Urinary bladder (tissue), 4 donors: ENCODE measurements around the gene EPHB4. TPM values are rescaled to one million over a fixed set of nuclear protein-coding genes. Genes with fewer than 3 reads are reported as not detected.
"Not testable (repeated sequence)": the region's sequence is repeated elsewhere in the genome, so short reads cannot be mapped to it uniquely, and the experiment has no call there.

Experiments used
- DNase-seq: peaks from one replicate; pipeline ENCODE4 v3.0.0-alpha.2; 2015; ENCODE audit errors: extremely low spot score
- H3K27ac ChIP-seq: one replicate; pipeline ENCODE4 v1.5.1; 2013; ENCODE audit warnings: low read depth, mild to moderate bottlenecking, moderate library complexity
- H3K36me3 ChIP-seq: one replicate; pipeline ENCODE4 v1.6.1; 2013; ENCODE audit warnings: mild to moderate bottlenecking, moderate library complexity; ENCODE audit not compliant: insufficient read depth
- H3K4me1 ChIP-seq: one replicate; pipeline ENCODE4 v1.6.1; 2013; ENCODE audit warnings: mild to moderate bottlenecking, moderate library complexity; ENCODE audit not compliant: insufficient read depth
- H3K4me3 ChIP-seq: one replicate; pipeline ENCODE4 v1.5.1; 2013; ENCODE audit warnings: low read depth, low read length
- WGBS: extraction: QIAGEN DNeasy Blood & Tissue Kit; methylation state at CpG from one replicate; pipeline ENCODE4 v1.1.7; 2013; 5-methylcytosine and 5-hydroxymethylcytosine counted together
- polyA plus RNA-seq: library from polyadenylated mRNA; stranded (reverse); fragments of 200-250 nt; gene quantifications from one replicate; pipeline ENCODE4 v1.2.3, GENCODE V29; 2013
- total RNA-seq: library from RNA; depleted of rRNA; stranded (reverse); fragments of >200 nt; gene quantifications from one replicate; pipeline ENCODE4 v1.2.3, GENCODE V29; 2014
- donor health status: healthy with polysubstance abuse.
- donor health status: healthy.

The EPHB4 gene
- total and polyA plus RNA-seq, 2 donors: 53.1 to 70.6 TPM

DNA sequence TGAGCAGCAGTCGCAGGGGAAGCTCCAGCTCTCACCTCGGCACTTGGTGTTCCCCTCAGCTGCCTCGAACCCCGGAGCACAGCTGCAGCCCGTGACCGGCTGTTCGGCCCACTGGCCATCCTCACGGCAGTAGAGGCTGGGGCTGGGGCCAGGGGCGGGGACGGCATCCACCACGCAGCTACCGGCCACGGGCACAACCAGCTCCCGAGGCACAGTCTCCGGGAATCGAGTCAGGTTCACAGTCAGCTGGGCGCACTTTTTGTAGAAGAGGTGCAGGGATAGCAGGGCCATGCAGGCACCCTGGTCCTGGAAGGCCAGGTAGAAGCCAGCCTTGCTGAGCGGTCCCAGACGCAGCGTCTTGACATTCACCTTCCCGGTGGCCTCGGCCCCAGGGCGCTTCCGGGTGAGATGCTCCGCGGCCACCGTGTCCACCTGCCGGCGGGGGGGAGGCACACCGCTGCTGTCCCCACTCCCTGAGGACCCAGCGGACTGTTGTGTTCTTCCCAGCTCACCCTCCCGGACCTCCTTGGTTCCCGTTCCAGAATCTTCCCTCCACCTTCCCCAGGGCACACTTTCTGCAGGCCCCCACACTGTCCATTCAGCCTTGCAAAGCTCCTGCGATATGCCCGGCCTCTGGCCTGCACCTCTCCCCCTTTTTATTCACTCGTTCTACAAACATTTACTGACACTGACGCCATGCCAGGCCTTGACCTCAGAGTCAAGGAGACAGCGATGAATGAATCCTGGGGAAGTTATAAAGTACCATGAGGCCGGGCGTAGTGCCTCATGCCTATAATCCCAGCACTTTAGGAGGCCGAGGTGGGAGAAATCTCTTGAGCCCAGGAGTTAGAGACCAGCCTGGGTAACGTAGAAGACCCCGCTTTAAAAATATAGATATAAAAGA lies 4.8 kb downstream of the EPHB4 start:
- no peak for DNase-seq
- Histone ChIP-seq H3K36me3 (no peaks in the 10 kb centered on the region), H3K4me1 (no peaks in the 10 kb centered on the region), H3K4me3 (no peak overlapping the region), H3K27ac (no peak overlapping the region)
- WGBS: 93% methylated on average over 43 of the region's 43 CpGs

- Histone ChIP-seq H3K27ac (no peak overlapping the region), H3K4me1 (no peaks in the 10 kb centered on the region), H3K36me3 (peaks cover 3% of the 10 kb centered on the region), H3K4me3 (no peak overlapping the region)
- 95% methylated on average over 23 of the region's 23 CpGs for WGBS
- DNase-seq: no peak
Observed at GRCh38 chr7:100819586-100819985, 7.7 kb downstream of the EPHB4 start.

- 83% methylated on average over 6 of the region's 6 CpGs for WGBS
Observed at GRCh38 chr7:100818825-100819224, 8.5 kb downstream of the EPHB4 start.

GRCh38 chr7:100818366-100818765 lies 9.0 kb downstream of the EPHB4 start:
- DNase-seq: no peak
- WGBS: 93% methylated on average over 9 of the region's 9 CpGs
- H3K36me3 ChIP-seq: peaks cover 3% of the 10 kb centered on the region

More at GRCh38 chr7:100818825-100819224, 8.5 kb downstream of the EPHB4 start:
- no peaks in the 10 kb centered on the region for H3K4me1 ChIP-seq
- H3K27ac ChIP-seq: no peak overlapping the region
- H3K36me3 ChIP-seq: peaks cover 3% of the 10 kb centered on the region
- no peak for DNase-seq
- H3K4me3 ChIP-seq: no peak overlapping the region

DNA sequence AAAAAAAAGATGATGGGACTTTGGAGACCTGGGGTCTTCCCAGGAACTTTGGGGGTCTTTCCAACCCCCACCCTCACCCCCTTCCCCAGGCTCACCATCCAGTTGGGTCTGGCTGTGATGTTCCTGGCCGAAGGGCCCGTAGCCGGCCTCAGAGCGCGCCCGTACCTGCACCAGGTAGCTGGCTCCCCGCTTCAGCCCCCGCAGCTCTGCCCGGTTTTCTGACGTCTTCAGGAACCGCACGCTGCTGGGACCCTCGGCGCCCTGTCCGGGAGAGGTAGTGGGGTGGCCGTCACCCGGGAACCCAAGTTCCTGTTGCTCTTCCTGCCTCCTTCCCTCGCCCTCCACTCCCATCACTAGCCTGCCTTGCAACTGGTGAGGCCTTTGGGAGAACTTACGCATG lies 10.2 kb downstream of the EPHB4 start:
- WGBS: 95% methylated on average over 19 of the region's 19 CpGs
- Histone ChIP-seq H3K36me3 (peaks cover 3% of the 10 kb centered on the region), H3K4me1 (no peaks in the 10 kb centered on the region), H3K27ac (no peak overlapping the region), H3K4me3 (no peak overlapping the region)
- no peak for DNase-seq

More at GRCh38 chr7:100818366-100818765, 9.0 kb downstream of the EPHB4 start:
- Histone ChIP-seq H3K4me3 (no peak overlapping the region), H3K27ac (no peak overlapping the region), H3K4me1 (no peaks in the 10 kb centered on the region)

GRCh38 chr7:100816515-100816914 lies 10.8 kb downstream of the EPHB4 start:
- not testable (repeated sequence) for H3K4me1 ChIP-seq, H3K4me3 ChIP-seq, DNase-seq, H3K36me3 ChIP-seq, H3K27ac ChIP-seq
- WGBS: 97% methylated on average over 16 of the region's 16 CpGs

GRCh38 chr7:100812729-100813128 lies 14.6 kb downstream of the EPHB4 start:
- H3K4me3 ChIP-seq: no peak overlapping the region
- WGBS: 95% methylated on average over 22 of the region's 22 CpGs
- H3K36me3 ChIP-seq: peaks cover 6% of the 10 kb centered on the region
- DNase-seq: no peak
- H3K4me1 ChIP-seq: no peaks in the 10 kb centered on the region
- H3K27ac ChIP-seq: no peak overlapping the region

DNA sequence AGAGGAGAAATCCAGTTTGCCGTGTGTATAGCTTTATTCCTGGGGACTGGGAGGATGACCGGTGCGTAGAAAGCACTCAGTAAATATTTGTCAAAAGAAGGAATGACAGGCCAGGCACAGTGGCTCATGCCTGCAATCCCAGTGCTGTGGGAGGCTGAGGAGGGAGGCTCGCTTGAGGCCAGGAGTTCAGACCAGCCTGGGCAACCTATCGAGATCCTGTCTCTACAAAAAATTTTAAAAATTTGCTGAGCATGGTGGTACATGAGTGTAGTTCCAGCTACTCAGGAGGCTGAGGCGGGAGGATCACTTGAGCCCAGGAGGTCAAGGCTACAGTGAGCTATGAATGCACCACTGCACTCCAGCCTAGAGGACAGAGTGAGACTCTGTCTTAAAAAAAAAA lies 15.8 kb downstream of the EPHB4 start:
- Histone ChIP-seq H3K4me1 (no peaks in the 10 kb centered on the region), H3K27ac (no peak overlapping the region), H3K36me3 (peaks cover 3% of the 10 kb centered on the region), H3K4me3 (no peak overlapping the region)
- WGBS: 84% methylated on average over 6 of the region's 6 CpGs
- DNase-seq: no peak

- no peak overlapping the region for H3K4me3 ChIP-seq
- peaks cover 3% of the 10 kb centered on the region for H3K36me3 ChIP-seq
- H3K4me1 ChIP-seq: no peaks in the 10 kb centered on the region
- WGBS: 86% methylated on average over 5 of the region's 5 CpGs
- H3K27ac ChIP-seq: no peak overlapping the region
- no peak for DNase-seq
Observed at GRCh38 chr7:100808354-100808875, 18.9 kb downstream of the EPHB4 start.

DNA sequence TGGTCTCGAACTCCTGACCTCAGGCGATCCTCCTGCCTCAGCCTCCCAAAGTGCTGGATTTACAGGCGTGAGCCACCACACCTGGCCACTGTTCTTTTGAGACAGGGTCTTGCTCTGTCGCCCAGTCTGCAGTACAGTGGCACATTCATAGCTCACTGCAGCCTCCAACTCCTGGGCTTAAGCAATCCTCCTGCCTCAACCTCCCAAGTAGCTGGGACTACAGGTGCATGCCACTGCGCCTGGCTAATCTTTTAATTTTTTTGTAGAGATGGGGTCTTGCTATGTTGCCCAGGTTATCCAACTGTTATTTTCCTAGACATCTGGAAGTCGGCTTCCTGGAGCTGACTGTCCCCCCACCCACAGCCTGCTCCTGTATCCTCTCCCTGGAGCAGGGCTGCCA lies 20.4 kb downstream of the EPHB4 start:
- DNase-seq, H3K4me1 ChIP-seq, H3K27ac ChIP-seq, H3K4me3 ChIP-seq, H3K36me3 ChIP-seq: not testable (repeated sequence)
- WGBS: 96% methylated on average over 6 of the region's 6 CpGs

DNA sequence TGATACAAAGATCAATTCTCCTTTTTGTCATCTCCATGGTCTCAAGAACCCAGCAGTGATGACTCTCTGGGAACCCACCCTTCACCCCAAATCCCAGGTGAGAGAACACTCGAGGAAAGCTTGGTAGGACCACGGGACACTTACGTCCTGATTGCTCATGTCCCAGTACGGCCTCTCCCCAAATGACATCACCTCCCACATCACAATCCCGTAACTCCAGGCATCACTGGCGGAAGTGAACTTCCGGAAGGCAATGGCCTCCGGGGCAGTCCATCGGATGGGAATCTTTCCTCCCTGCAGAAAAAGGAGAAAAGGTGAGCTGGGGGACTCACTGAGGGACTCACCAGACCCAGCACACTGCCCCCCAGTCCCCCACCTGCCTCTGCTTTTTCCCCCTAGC lies 21.0 kb downstream of the EPHB4 start:
- DNase-seq: no peak
- Histone ChIP-seq H3K27ac (no peak overlapping the region), H3K4me3 (no peak overlapping the region), H3K4me1 (no peaks in the 10 kb centered on the region), H3K36me3 (peaks cover 1% of the 10 kb centered on the region)
- 88% methylated on average over 9 of the region's 9 CpGs for WGBS

DNA sequence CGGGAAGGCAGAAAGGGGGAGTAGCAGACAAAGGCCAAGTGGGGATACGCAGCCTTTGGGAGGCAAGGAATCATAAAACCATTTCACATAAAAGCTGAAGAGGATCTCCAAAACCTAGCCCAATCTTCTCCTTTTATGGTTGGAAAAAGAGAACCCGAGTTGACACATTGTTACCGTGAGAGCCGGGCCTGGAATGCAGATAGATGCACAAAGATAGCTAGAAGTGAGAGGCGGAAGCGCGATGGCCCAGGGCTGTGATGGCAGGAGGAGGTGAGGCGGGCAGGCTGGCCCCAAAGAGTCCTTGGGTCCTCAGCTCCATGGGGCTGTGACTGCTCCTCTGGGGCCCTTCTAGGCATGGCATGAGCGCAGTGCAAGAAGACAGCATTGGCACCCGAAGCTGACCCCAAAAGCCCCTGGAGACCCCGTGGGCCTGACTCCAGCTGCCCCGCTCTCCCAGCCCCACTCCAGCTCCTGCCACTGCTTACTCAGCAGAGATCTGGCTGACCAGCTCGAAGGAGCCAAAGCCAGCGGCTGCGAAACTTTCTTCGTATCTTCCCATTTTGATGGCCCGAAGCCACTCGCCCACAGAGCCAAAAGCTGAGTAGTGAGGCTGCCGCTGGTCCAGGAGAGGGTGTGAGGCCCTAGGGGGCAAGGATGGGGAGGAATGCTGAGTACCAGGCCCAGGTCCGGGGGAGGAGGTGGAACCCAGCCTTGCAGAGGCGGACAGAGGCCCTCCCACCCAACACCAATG lies 22.5 kb downstream of the EPHB4 start:
- no peaks in the 10 kb centered on the region for H3K4me1 ChIP-seq

GRCh38 chr7:100803398-100804161 lies 23.7 kb downstream of the EPHB4 start:
- no peaks in the 10 kb centered on the region for H3K4me1 ChIP-seq
- 21% methylated on average over 19 of the region's 19 CpGs for WGBS
- no peak overlapping the region for H3K27ac ChIP-seq
- DNase-seq: no peak
- no peaks in the 10 kb centered on the region for H3K36me3 ChIP-seq
- H3K4me3 ChIP-seq: no peak overlapping the region

More for the DNA sequence above, 22.5 kb downstream of the EPHB4 start:
- 80% methylated on average over 22 of the region's 22 CpGs for WGBS
- H3K36me3 ChIP-seq: no peaks in the 10 kb centered on the region
- H3K4me3 ChIP-seq: no peak overlapping the region
- no peak overlapping the region for H3K27ac ChIP-seq
- DNase-seq: no peak
